Measurements from ENCODE around the gene ELF3.
"Not testable (repeated sequence)": the region's sequence is repeated elsewhere in the genome, so short reads cannot be mapped to it uniquely, and the experiment has no call there.

Gene ELF3

GRCh38 chr1:202036595-202037387, 26.4 kb downstream of the ELF3 start:
- DNase-seq: no peak

GRCh38 chr1:202037706-202038296, 27.4 kb downstream of the ELF3 start:
- no peak for DNase-seq

GRCh38 chr1:202038688-202039346, 28.4 kb downstream of the ELF3 start:
- DNase-seq: no peak

GRCh38 chr1:202045705-202046104, 35.3 kb downstream of the ELF3 start:
- DNase-seq: no peak

- DNase-seq: no peak
These were observed 35.8 kb downstream of the ELF3 start for GRCh38 chr1:202046227-202046626.

GRCh38 chr1:202046748-202047708, 36.6 kb downstream of the ELF3 start:
- DNase-seq: no peak

GRCh38 chr1:202047977-202048376, 37.6 kb downstream of the ELF3 start:
- no peak for DNase-seq

GRCh38 chr1:202049129-202049528, 38.7 kb downstream of the ELF3 start:
- no peak for DNase-seq

GRCh38 chr1:202054094-202054493, 43.7 kb downstream of the ELF3 start:
- DNase-seq: no peak

GRCh38 chr1:202054673-202055072, 44.3 kb downstream of the ELF3 start:
- DNase-seq: not testable (repeated sequence)

- DNase-seq: no peak
These were observed 46.4 kb downstream of the ELF3 start for GRCh38 chr1:202056644-202057334.

GRCh38 chr1:202057335-202057704, 46.9 kb downstream of the ELF3 start:
- DNase-seq: not testable (repeated sequence)

GRCh38 chr1:202058001-202058908, 47.9 kb downstream of the ELF3 start:
- no peak for DNase-seq

- no peak for DNase-seq
These were observed 50.7 kb downstream of the ELF3 start for GRCh38 chr1:202061055-202061454.

- not testable (repeated sequence) for DNase-seq
These were observed 51.4 kb downstream of the ELF3 start for GRCh38 chr1:202061787-202062186.

- DNase-seq: not testable (repeated sequence)
These were observed 52.2 kb downstream of the ELF3 start for GRCh38 chr1:202062636-202063035.

- DNase-seq: no peak
These were observed 52.7 kb downstream of the ELF3 start for GRCh38 chr1:202063093-202063492.

GRCh38 chr1:202064889-202065312, 54.5 kb downstream of the ELF3 start:
- not testable (repeated sequence) for DNase-seq

Data from activated CD4-positive, alpha-beta T cell treated with anti-CD3 and anti-CD28 coated beads, Interleukin-2, Interleukin-6, amounts not matched to agents 100 ng/mL and 50 ng/mL, durations not matched to agents 16 hours and 8 hours (primary cell).